Peyer's patch (tissue), 4 donors: ENCODE results near the gene SYNDIG1L.

Experiments used
- POLR2A ChIP-seq, 2 donors: fragments of 450-650 bp; IDR thresholded peaks; one replicate each; pipeline ENCODE4 v1.5.1; 2017; ENCODE audit warnings: antibody characterized with exemption in 2 of 2, mild to moderate bottlenecking in 2 of 2, moderate library complexity in 2 of 2
- TF ChIP-seq, protein P1 (sequence below), 6 experiments: fragments of 450-650 bp in 4 of 6; fragments of 200-600 bp in 2 of 6; sonication (generic) in 1 of 6; IDR thresholded peaks; one replicate each; pipeline ENCODE4 v1.5.1; 2017 to 2019; ENCODE audit warnings: antibody characterized with exemption in 6 of 6, mild to moderate bottlenecking in 3 of 6, moderate library complexity in 1 of 6

DNA sequence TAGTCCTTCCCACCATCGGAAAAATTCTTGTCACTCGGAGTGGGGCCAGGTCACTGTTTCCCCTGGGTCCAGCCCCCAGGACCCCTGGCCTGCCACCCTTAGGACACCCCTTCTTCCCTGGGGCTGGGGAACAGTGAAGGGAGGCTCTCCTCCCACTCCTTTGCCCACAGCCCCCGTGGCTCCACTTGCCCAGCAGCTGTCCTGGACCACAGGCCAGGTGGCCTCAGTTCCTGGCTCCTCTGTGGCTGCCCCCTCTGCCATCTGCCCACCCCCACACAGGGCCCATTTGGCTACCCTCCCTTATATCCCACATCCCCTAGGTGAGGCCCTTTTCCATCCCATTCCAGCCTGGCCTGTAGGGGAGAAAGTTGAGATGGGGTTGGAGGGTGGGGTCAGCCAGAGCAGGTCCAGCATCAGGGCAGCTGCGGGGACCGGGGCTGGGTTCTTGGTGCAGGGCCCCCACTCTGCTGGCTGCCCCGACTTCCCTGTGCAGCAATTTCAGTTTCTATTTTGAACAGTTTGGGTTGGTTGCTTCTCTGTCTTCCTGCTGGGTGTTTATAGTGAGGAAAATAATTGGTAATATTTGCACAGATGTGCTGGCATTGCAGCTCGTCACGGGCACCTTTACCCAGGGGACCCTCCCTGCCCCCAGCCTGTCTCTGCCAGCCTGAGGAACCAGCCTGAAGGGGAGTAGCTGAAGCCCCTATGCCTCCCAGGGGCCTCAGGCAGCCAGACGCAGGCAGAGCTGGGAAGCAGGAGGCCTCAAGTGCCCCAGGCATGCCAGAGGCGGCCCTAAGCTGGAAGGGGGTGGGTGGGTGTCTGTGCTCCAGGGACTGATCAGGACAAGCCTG is 23.4 kb downstream of the SYNDIG1L start:
- TF ChIP-seq POLR2A (IDR thresholded peaks at IDR 0.05) = no peak
- TF ChIP-seq, protein P1, sequence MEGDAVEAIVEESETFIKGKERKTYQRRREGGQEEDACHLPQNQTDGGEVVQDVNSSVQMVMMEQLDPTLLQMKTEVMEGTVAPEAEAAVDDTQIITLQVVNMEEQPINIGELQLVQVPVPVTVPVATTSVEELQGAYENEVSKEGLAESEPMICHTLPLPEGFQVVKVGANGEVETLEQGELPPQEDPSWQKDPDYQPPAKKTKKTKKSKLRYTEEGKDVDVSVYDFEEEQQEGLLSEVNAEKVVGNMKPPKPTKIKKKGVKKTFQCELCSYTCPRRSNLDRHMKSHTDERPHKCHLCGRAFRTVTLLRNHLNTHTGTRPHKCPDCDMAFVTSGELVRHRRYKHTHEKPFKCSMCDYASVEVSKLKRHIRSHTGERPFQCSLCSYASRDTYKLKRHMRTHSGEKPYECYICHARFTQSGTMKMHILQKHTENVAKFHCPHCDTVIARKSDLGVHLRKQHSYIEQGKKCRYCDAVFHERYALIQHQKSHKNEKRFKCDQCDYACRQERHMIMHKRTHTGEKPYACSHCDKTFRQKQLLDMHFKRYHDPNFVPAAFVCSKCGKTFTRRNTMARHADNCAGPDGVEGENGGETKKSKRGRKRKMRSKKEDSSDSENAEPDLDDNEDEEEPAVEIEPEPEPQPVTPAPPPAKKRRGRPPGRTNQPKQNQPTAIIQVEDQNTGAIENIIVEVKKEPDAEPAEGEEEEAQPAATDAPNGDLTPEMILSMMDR (IDR thresholded peaks at IDR 0.05) = no peak
